ENCODE measurements around the gene TFIP11.

TFIP11 gene

DNA sequence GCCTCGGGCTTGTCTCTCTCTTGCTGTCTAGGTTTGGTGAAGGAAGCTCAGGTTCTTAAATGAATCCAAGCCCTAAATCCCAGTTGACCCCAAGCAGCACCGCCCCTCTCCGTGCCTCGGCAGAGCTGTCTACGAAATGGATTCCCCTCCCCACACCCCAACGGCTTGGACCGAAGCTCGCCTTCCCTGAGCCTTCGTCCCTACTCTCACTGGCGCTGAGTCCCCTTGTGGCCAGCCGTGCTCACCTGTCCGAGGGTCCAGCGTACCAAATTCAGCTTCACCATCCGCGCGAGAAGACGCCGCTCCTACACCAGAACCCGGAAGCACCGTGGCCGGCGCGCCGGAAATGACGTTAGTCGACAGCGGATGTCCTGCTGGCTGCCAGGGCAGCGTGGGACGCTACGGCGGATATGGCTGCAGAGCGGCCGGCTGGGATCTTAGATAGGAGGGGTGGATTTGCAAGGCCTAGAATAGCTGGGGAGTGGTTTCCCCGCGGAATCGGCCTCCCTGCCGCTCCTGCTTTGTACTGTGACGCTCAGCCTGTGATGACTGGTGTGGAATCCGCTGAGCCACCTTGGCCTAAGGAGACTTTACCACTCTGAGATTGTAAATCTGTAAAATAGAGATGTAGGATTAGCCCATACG, at the start of gene TFIP11:
Gene TFIP11 (minus strand): TSS at position 325 of the 645 bp plus-strand sequence. CDS start 2,201 bp downstream, outside the sequence.
- H3K4me3 ChIP-seq (IDR thresholded peaks at IDR 0.05; ENCODE audit: insufficient read depth, low read depth, low read length), result no peak within 1 kb of the TSS
- peaks cover 54% of the 10 kb centered on the region for H3K4me1 ChIP-seq (ENCODE audit: low read depth, poor library complexity, severe bottlenecking)
- peak within 1 kb of the TSS; percentile 86 for H3K4me2 ChIP-seq
- no peaks in the 10 kb centered on the region for H4K20me1 ChIP-seq (ENCODE audit: insufficient read depth)
- H3K79me2 ChIP-seq (ENCODE audit: insufficient read depth, low read depth), result peaks cover 47% of the 10 kb centered on the region
- H3K27me3 ChIP-seq (ENCODE audit: insufficient read depth, low read depth), result no peaks in the 10 kb centered on the region
- peak within 1 kb of the TSS; percentile 61 for H3K9ac ChIP-seq
- 0 out of 2 replicates have a peak, but pooled peaks cover 8% of the 10 kb centered on the region for H3K36me3 ChIP-seq (ENCODE audit: insufficient read depth)
- H2AFZ ChIP-seq (ENCODE audit: low read depth), result peak within 1 kb of the TSS; percentile 72; the same call in 1 of the 2 replicates
- peak within 1 kb of the TSS; percentile 53 for H3K27ac ChIP-seq
- TF ChIP-seq CTCF (conservative IDR thresholded peaks at IDR 0.05; ENCODE audit: low read depth, low read length), result no peak

DNA sequence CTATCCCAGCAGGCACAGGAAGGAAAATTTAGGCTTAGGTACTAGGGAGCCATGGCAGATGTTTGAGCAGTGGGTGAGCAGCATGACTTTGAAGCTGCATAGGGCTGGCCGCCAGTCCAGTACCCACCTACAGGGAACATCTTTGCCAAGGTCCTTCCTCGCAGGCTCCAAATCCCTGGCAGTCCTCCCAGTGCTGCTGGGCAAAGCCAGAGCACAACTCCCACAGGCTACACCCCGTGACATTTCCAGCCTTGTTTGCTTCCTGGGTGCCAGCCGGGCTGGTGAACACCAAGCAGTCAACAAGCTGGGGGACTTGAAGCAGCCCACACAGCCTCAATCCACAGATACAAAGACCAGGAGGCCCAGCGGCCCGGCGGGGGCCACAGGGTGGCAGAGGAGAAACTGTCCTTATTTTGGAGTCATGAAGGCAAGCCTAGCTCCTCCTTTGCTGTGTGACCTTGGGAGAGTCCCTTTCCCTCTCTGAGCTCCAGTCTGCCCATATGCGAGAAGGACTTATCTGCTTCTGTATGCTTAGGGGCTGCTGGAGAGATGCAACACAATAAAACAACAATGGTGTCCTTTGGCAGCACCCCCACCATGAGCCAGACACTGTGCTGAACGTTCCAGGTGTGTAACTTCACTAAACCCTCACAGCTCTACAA, 49.6 kb upstream of the TFIP11 start:
- H3K79me2 ChIP-seq (ENCODE audit: insufficient read depth, low read depth), result peaks cover 81% of the 10 kb centered on the region

DNA sequence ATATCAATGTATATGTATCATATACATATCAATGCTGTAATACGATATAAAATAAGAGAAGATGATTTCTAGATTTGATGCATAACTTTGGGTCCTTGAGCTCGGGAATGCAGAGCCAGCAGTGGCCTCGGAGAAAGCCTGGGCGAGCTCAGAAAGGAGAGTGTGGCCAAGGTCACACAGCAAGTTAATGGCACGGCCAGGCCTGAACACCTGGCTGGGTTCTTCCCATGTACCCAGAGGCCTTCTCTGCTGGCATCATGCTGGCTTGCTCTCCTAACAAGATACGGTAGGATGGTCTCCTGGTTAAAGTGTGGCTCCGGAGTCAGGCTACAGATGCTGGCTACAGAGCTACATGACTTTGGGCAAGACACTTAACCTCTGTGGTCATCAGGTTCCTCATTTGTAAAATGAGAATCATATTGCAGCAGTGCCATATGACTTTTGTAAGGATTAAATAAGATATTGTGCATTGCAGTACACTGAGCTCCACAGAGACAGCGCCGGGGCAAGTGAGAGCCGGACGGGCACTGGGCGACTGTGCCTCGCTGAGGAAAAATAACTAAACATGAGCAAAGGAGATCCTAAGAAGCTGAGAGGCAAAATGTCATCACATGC, 47.8 kb upstream of the TFIP11 start:
- peaks cover 77% of the 10 kb centered on the region for H3K79me2 ChIP-seq (ENCODE audit: insufficient read depth, low read depth)
- no peak for TF ChIP-seq CTCF (conservative IDR thresholded peaks at IDR 0.05; ENCODE audit: low read depth, low read length)
- H3K9ac ChIP-seq, result no peak overlapping the region
- H4K20me1 ChIP-seq (ENCODE audit: insufficient read depth), result no peaks in the 10 kb centered on the region
- no peak overlapping the region for H2AFZ ChIP-seq (ENCODE audit: low read depth)
- no peaks in the 10 kb centered on the region for H3K36me3 ChIP-seq (ENCODE audit: insufficient read depth)
- no peak overlapping the region for H3K27ac ChIP-seq
- H3K4me3 ChIP-seq (IDR thresholded peaks at IDR 0.05; ENCODE audit: insufficient read depth, low read depth, low read length), result no peak overlapping the region
- H3K27me3 ChIP-seq (ENCODE audit: insufficient read depth, low read depth), result no peaks in the 10 kb centered on the region
- H3K4me2 ChIP-seq, result no peak overlapping the region
- peaks cover 58% of the 10 kb centered on the region for H3K4me1 ChIP-seq (ENCODE audit: low read depth, poor library complexity, severe bottlenecking)

More for the DNA sequence above, 49.6 kb upstream of the TFIP11 start:
- Histone ChIP-seq H3K4me2 (no peak overlapping the region), H2AFZ (ENCODE audit: low read depth) (no peak overlapping the region), H3K9ac (no peak overlapping the region), H3K4me3 (IDR thresholded peaks at IDR 0.05; ENCODE audit: insufficient read depth, low read depth, low read length) (no peak overlapping the region), H3K27me3 (ENCODE audit: insufficient read depth, low read depth) (no peaks in the 10 kb centered on the region), H3K4me1 (ENCODE audit: low read depth, poor library complexity, severe bottlenecking) (peaks cover 58% of the 10 kb centered on the region), H3K36me3 (ENCODE audit: insufficient read depth) (no peaks in the 10 kb centered on the region), H4K20me1 (ENCODE audit: insufficient read depth) (no peaks in the 10 kb centered on the region; the same call in 1 of the 2 replicates), H3K27ac (no peak overlapping the region)
- no peak for TF ChIP-seq CTCF (conservative IDR thresholded peaks at IDR 0.05; ENCODE audit: low read depth, low read length)

- H3K4me2 ChIP-seq, result no peak overlapping the region
- H2AFZ ChIP-seq (ENCODE audit: low read depth), result no peak overlapping the region
Measured at GRCh38 chr22:26558248-26558895, 46.1 kb upstream of the TFIP11 start.

More at GRCh38 chr22:26558248-26558895, 46.1 kb upstream of the TFIP11 start:
- H3K79me2 ChIP-seq (ENCODE audit: insufficient read depth, low read depth), result peaks cover 68% of the 10 kb centered on the region
- no peak overlapping the region for H3K27ac ChIP-seq
- no peak overlapping the region for H3K9ac ChIP-seq
- no peaks in the 10 kb centered on the region for H4K20me1 ChIP-seq (ENCODE audit: insufficient read depth)
- no peaks in the 10 kb centered on the region for H3K27me3 ChIP-seq (ENCODE audit: insufficient read depth, low read depth)
- H3K4me1 ChIP-seq (ENCODE audit: low read depth, poor library complexity, severe bottlenecking), result peaks cover 60% of the 10 kb centered on the region
- H3K36me3 ChIP-seq (ENCODE audit: insufficient read depth), result no peaks in the 10 kb centered on the region
- H3K4me3 ChIP-seq (IDR thresholded peaks at IDR 0.05; ENCODE audit: insufficient read depth, low read depth, low read length), result no peak overlapping the region
- no peak for TF ChIP-seq CTCF (conservative IDR thresholded peaks at IDR 0.05; ENCODE audit: low read depth, low read length)

Measured in KMS-11 (cell line).